DOHH2 (cell line): ENCODE measurements around the gene ANKS1B.
A peak's percentile ranks its signal among the peaks of the same experiment; 100 is the strongest.

Experiments used
- H3F3A ChIP-seq: fragments of 200-600 bp; sonication (generic), shearing (Covaris generic); 2 replicates; pipeline ENCODE4 v1.6.0; 2016; ENCODE audit warnings: antibody characterized with exemption, mild to moderate bottlenecking; ENCODE audit not compliant: control insufficient read depth, insufficient read depth
- H3K27ac ChIP-seq: fragments of 200-600 bp; sonication (generic); 2 replicates; pipeline ENCODE4 v1.5.1; 2014; ENCODE audit warnings: low read depth, mild to moderate bottlenecking, low read length, moderate library complexity
- H3K27me3 ChIP-seq: fragments of 200-600 bp; sonication (generic); 2 replicates; pipeline ENCODE4 v1.6.1; 2014; ENCODE audit warnings: mild to moderate bottlenecking, low read length, mixed read lengths; ENCODE audit not compliant: control insufficient read depth
- H3K36me3 ChIP-seq: fragments of 200-600 bp; sonication (generic); 2 replicates; pipeline ENCODE4 v1.6.1; 2014; ENCODE audit warnings: mild to moderate bottlenecking, low read length, moderate library complexity, mixed read lengths; ENCODE audit not compliant: control insufficient read depth
- H3K4me1 ChIP-seq: fragments of 200-600 bp; sonication (generic); 2 replicates; pipeline ENCODE4 v1.6.1; 2014; ENCODE audit warnings: mild to moderate bottlenecking, low read length, mixed read lengths; ENCODE audit not compliant: control insufficient read depth
- H3K4me2 ChIP-seq: fragments of 200-600 bp; sonication (generic); 2 replicates; pipeline ENCODE4 v1.6.0; 2014; ENCODE audit warnings: mild to moderate bottlenecking, low read length, moderate library complexity
- H3K4me3 ChIP-seq: fragments of 200-600 bp; sonication (generic); 2 replicates; pipeline ENCODE4 v1.5.1; 2014; ENCODE audit warnings: mild to moderate bottlenecking, low read length, mixed read lengths
- H3K79me2 ChIP-seq: fragments of 200-600 bp; sonication (generic); 2 replicates; pipeline ENCODE4 v1.6.1; 2014; ENCODE audit warnings: mild to moderate bottlenecking, low read length, mixed read lengths; ENCODE audit not compliant: control insufficient read depth
- H3K9me2 ChIP-seq: fragments of 200-600 bp; sonication (generic); replicated peaks from 2 replicates; pipeline ENCODE4 v1.6.1; 2014; ENCODE audit warnings: mild to moderate bottlenecking, low read length, mixed read lengths; ENCODE audit not compliant: control insufficient read depth
- H3K9me3 ChIP-seq: fragments of 200-600 bp; sonication (generic); 2 replicates; pipeline ENCODE4 v1.6.1; 2014; ENCODE audit warnings: antibody characterized with exemption, low read length, mixed read lengths; ENCODE audit not compliant: control insufficient read depth, insufficient read depth
- H4K20me1 ChIP-seq: fragments of 200-600 bp; sonication (generic); 2 replicates; pipeline ENCODE4 v1.6.0; 2014; ENCODE audit warnings: low read depth, mild to moderate bottlenecking, antibody characterized with exemption, low read length, moderate library complexity; ENCODE audit not compliant: control insufficient read depth, insufficient read depth
- CTCF ChIP-seq: fragments of 200-600 bp; sonication (generic); IDR thresholded peaks from one replicate; pipeline ENCODE4 v1.5.1; 2014; ENCODE audit warnings: antibody characterized with exemption, mild to moderate bottlenecking, low read depth, low read length; ENCODE audit not compliant: poor library complexity, severe bottlenecking
- EZH2phosphoT487 ChIP-seq: fragments of 200-600 bp; sonication (generic); IDR thresholded peaks from 2 replicates; pipeline ENCODE4 v1.6.1; 2017; ENCODE audit warnings: borderline replicate concordance, mild to moderate bottlenecking, antibody characterized with exemption, low read length, moderate library complexity, mixed read lengths

The ANKS1B gene

GRCh38 chr12:99224237-99224636, 760.5 kb downstream of the ANKS1B start:
- peaks cover 9% of the 10 kb centered on the region; the same call in 1 of the 2 replicates for H3K9me3 ChIP-seq
- peaks cover 4% of the 10 kb centered on the region; the same call in 1 of the 2 replicates for H3K36me3 ChIP-seq
- peaks cover 17% of the 10 kb centered on the region for H3K4me1 ChIP-seq
- H3K27me3 ChIP-seq: no peaks in the 10 kb centered on the region
- no peaks in the 10 kb centered on the region for H3K9me2 ChIP-seq
- H3K27ac ChIP-seq: peak overlapping the region; percentile 21
- H3K79me2 ChIP-seq: no peaks in the 10 kb centered on the region
- TF ChIP-seq EZH2phosphoT487 (no peak), CTCF (no peak)
- peaks cover 5% of the 10 kb centered on the region; the same call in 1 of the 2 replicates for H3F3A ChIP-seq
- H3K4me2 ChIP-seq: no peak overlapping the region
- H3K4me3 ChIP-seq: no peak overlapping the region
- H4K20me1 ChIP-seq: no peaks in the 10 kb centered on the region

GRCh38 chr12:99223579-99223978, 761.2 kb downstream of the ANKS1B start:
- Histone ChIP-seq H3K9me2 (no peaks in the 10 kb centered on the region), H3K4me3 (peak overlapping the region; percentile 44), H3K4me2 (peak overlapping the region; percentile 54), H3K9me3 (peaks cover 9% of the 10 kb centered on the region; the same call in 1 of the 2 replicates), H4K20me1 (no peaks in the 10 kb centered on the region), H3K4me1 (peaks cover 17% of the 10 kb centered on the region), H3K36me3 (peaks cover 4% of the 10 kb centered on the region; the same call in 1 of the 2 replicates), H3K27me3 (no peaks in the 10 kb centered on the region), H3F3A (peaks cover 5% of the 10 kb centered on the region; the same call in 1 of the 2 replicates), H3K27ac (peak overlapping the region; percentile 73), H3K79me2 (no peaks in the 10 kb centered on the region)
- TF ChIP-seq CTCF (no peak), EZH2phosphoT487 (no peak)

- Histone ChIP-seq H3K9me2 (no peaks in the 10 kb centered on the region), H3K79me2 (no peaks in the 10 kb centered on the region), H3K36me3 (no peaks in the 10 kb centered on the region), H4K20me1 (no peaks in the 10 kb centered on the region), H3K9me3 (peaks cover 21% of the 10 kb centered on the region; the same call in 1 of the 2 replicates), H3K27ac (no peak overlapping the region), H3F3A (no peaks in the 10 kb centered on the region), H3K4me1 (no peaks in the 10 kb centered on the region), H3K4me3 (no peak overlapping the region), H3K4me2 (no peak overlapping the region), H3K27me3 (no peaks in the 10 kb centered on the region)
- TF ChIP-seq EZH2phosphoT487 (no peak), CTCF (no peak)
Measured at GRCh38 chr12:99213047-99213446, 771.7 kb downstream of the ANKS1B start.

- H3K27me3 ChIP-seq: no peaks in the 10 kb centered on the region
- TF ChIP-seq CTCF: no peak
- TF ChIP-seq EZH2phosphoT487: no peak
- no peak overlapping the region for H3K4me3 ChIP-seq
- no peaks in the 10 kb centered on the region for H3K4me1 ChIP-seq
- no peaks in the 10 kb centered on the region for H3K79me2 ChIP-seq
- H3K4me2 ChIP-seq: no peak overlapping the region
- H4K20me1 ChIP-seq: no peaks in the 10 kb centered on the region
- H3K36me3 ChIP-seq: no peaks in the 10 kb centered on the region
- H3K9me3 ChIP-seq: peaks cover 21% of the 10 kb centered on the region; the same call in 1 of the 2 replicates
- no peaks in the 10 kb centered on the region for H3F3A ChIP-seq
- no peak overlapping the region for H3K27ac ChIP-seq
- H3K9me2 ChIP-seq: no peaks in the 10 kb centered on the region
Measured at GRCh38 chr12:99212275-99212674, 772.5 kb downstream of the ANKS1B start.
